ENCODE measurements around the gene AKNAD1.

GRCh38 chr1:108848806-108849205 is 8.1 kb downstream of the AKNAD1 start:
- TF ChIP-seq CTCF (IDR thresholded peaks at IDR 0.05) (no peak), REST (IDR thresholded peaks at IDR 0.05; ENCODE audit: insufficient read depth in 1 of 2, low read depth in 2 of 2, low read length in 1 of 2) (no peak)

Measured in Panc1 (cell line).